Trophoblast cell (in vitro differentiated cells and primary cell): ENCODE measurements around the gene RABL6.
"Not testable (repeated sequence)": the region's sequence is repeated elsewhere in the genome, so short reads cannot be mapped to it uniquely, and the experiment has no call there.

Source experiments
- DNase-seq, 2 donors: peaks; one replicate each; pipeline ENCODE4 v3.0.0-alpha.2; 2016
- H2AFZ ChIP-seq: 2 replicates; pipeline ENCODE4 v1.6.1; 2013; ENCODE audit warnings: low read length, moderate library complexity, mild to moderate bottlenecking; ENCODE audit not compliant: insufficient read depth, poor library complexity
- H2AK5ac ChIP-seq: 2 replicates; pipeline ENCODE4 v1.6.1; 2013; ENCODE audit warnings: mild to moderate bottlenecking, low read length
- H2BK120ac ChIP-seq: 2 replicates; pipeline ENCODE4 v1.6.1; 2013; ENCODE audit warnings: low read length, mild to moderate bottlenecking, moderate library complexity; ENCODE audit not compliant: insufficient read depth, poor library complexity
- H2BK12ac ChIP-seq: 2 replicates; pipeline ENCODE4 v1.6.1; 2013; ENCODE audit warnings: mild to moderate bottlenecking, low read length, moderate library complexity
- H2BK5ac ChIP-seq: 2 replicates; pipeline ENCODE4 v1.6.1; 2013; ENCODE audit warnings: low read length, low read depth, moderate library complexity, mild to moderate bottlenecking; ENCODE audit not compliant: poor library complexity
- H3K14ac ChIP-seq: 2 replicates; pipeline ENCODE4 v1.6.1; 2013; ENCODE audit warnings: mild to moderate bottlenecking, low read length
- H3K18ac ChIP-seq: 2 replicates; pipeline ENCODE4 v1.6.1; 2013; ENCODE audit warnings: mild to moderate bottlenecking, low read length
- H3K23ac ChIP-seq: 2 replicates; pipeline ENCODE4 v1.6.1; 2013; ENCODE audit warnings: low read length
- H3K27ac ChIP-seq: 2 replicates; pipeline ENCODE4 v1.5.1; 2013; ENCODE audit warnings: low read depth, mild to moderate bottlenecking, inconsistent platforms, low read length, moderate library complexity
- H3K27me3 ChIP-seq: 2 replicates; pipeline ENCODE4 v1.6.1; 2013; ENCODE audit warnings: inconsistent platforms, mild to moderate bottlenecking, low read length, moderate library complexity; ENCODE audit not compliant: insufficient read depth
- H3K36me3 ChIP-seq, 2 experiments: 1 replicate in 1 of 2; 2 replicates in 1 of 2; pipeline ENCODE4 v1.6.1; 2013; ENCODE audit warnings: low read length in 2 of 2, mild to moderate bottlenecking in 2 of 2, moderate library complexity in 1 of 2; ENCODE audit not compliant: insufficient read depth in 2 of 2, control insufficient read depth in 1 of 2
- H3K4ac ChIP-seq: 2 replicates; pipeline ENCODE4 v1.6.1; 2013; ENCODE audit warnings: low read depth, mild to moderate bottlenecking, low read length, moderate library complexity
- H3K4me1 ChIP-seq, 2 experiments: 1 replicate in 1 of 2; 2 replicates in 1 of 2; pipeline ENCODE4 v1.6.1; 2013; ENCODE audit warnings: low read length in 2 of 2, mild to moderate bottlenecking in 2 of 2, moderate library complexity in 1 of 2; ENCODE audit not compliant: insufficient read depth in 2 of 2, control insufficient read depth in 1 of 2
- H3K4me2 ChIP-seq: 2 replicates; pipeline ENCODE4 v1.6.1; 2013; ENCODE audit warnings: inconsistent platforms, mild to moderate bottlenecking, low read length, moderate library complexity
- H3K4me3 ChIP-seq: 2 replicates; pipeline ENCODE4 v1.5.1; 2013; ENCODE audit warnings: mild to moderate bottlenecking, low read depth, low read length, inconsistent platforms
- H3K79me1 ChIP-seq: one replicate; pipeline ENCODE4 v1.6.1; 2013; ENCODE audit warnings: low read length
- H3K79me2 ChIP-seq: 2 replicates; pipeline ENCODE4 v1.6.1; 2013; ENCODE audit warnings: low read length, mild to moderate bottlenecking; ENCODE audit not compliant: control insufficient read depth, insufficient read depth, poor library complexity
- H3K9ac ChIP-seq: 2 replicates; pipeline ENCODE4 v1.6.1; 2013; ENCODE audit warnings: mild to moderate bottlenecking, low read length
- H3K9me3 ChIP-seq: 2 replicates; pipeline ENCODE4 v1.6.1; 2013; ENCODE audit warnings: low read depth, mild to moderate bottlenecking, control low read depth, inconsistent platforms, low read length; ENCODE audit not compliant: insufficient read depth
- H4K12ac ChIP-seq: 2 replicates; pipeline ENCODE4 v1.6.1; 2013; ENCODE audit warnings: low read depth, mild to moderate bottlenecking, low read length, moderate library complexity
- H4K8ac ChIP-seq: 2 replicates; pipeline ENCODE4 v1.6.1; 2013; ENCODE audit warnings: low read depth, mild to moderate bottlenecking, low read length, moderate library complexity
- H4K91ac ChIP-seq: one replicate; pipeline ENCODE4 v1.6.1; 2013; ENCODE audit warnings: low read depth, mild to moderate bottlenecking, low read length, moderate library complexity
- WGBS: extraction: QIAGEN DNeasy Blood & Tissue Kit; methylation state at CpG from one replicate; pipeline ENCODE4 v1.1.7; 2013; ENCODE audit warnings: missing lambda C conversion rate; ENCODE audit not compliant: insufficient read length, insufficient coverage; ENCODE audit errors: extremely low coverage; 5-methylcytosine and 5-hydroxymethylcytosine counted together

The RABL6 gene

DNA sequence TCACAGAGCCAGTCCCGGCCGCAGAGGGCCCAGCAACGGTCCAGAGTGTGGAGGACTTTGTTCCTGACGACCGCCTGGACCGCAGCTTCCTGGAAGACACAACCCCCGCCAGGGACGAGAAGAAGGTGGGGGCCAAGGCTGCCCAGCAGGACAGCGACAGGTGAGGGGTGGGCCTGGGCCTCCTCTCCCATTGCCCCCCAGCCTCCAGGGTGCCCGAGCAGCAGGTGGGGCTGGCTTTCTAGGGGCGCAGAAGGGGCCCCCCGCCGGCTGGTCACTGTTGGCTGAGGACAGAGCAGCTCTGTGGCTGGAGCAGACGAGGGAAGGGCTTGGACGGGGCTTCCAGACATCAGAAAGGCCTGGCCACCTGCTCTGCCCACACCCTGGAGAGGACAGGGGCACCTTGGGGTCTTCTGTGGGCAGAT is 30.1 kb downstream of the RABL6 start:
- not testable (repeated sequence) for DNase-seq, H3K9ac ChIP-seq, H3K23ac ChIP-seq, H3K79me2 ChIP-seq, H2AFZ ChIP-seq, H3K4me2 ChIP-seq, H3K27me3 ChIP-seq, H4K91ac ChIP-seq, H4K12ac ChIP-seq, H2AK5ac ChIP-seq, H4K8ac ChIP-seq, H3K27ac ChIP-seq, H3K18ac ChIP-seq, H2BK12ac ChIP-seq, H3K4me1 ChIP-seq, H3K14ac ChIP-seq, H3K4me3 ChIP-seq, H2BK5ac ChIP-seq, H2BK120ac ChIP-seq, H3K9me3 ChIP-seq, H3K79me1 ChIP-seq, H3K4ac ChIP-seq
- no CpG with 5 or more reads among the region's 15 CpGs for WGBS
- peaks cover 52 to 58% of the 10 kb centered on the region in 2 experiments for H3K36me3 ChIP-seq

DNA sequence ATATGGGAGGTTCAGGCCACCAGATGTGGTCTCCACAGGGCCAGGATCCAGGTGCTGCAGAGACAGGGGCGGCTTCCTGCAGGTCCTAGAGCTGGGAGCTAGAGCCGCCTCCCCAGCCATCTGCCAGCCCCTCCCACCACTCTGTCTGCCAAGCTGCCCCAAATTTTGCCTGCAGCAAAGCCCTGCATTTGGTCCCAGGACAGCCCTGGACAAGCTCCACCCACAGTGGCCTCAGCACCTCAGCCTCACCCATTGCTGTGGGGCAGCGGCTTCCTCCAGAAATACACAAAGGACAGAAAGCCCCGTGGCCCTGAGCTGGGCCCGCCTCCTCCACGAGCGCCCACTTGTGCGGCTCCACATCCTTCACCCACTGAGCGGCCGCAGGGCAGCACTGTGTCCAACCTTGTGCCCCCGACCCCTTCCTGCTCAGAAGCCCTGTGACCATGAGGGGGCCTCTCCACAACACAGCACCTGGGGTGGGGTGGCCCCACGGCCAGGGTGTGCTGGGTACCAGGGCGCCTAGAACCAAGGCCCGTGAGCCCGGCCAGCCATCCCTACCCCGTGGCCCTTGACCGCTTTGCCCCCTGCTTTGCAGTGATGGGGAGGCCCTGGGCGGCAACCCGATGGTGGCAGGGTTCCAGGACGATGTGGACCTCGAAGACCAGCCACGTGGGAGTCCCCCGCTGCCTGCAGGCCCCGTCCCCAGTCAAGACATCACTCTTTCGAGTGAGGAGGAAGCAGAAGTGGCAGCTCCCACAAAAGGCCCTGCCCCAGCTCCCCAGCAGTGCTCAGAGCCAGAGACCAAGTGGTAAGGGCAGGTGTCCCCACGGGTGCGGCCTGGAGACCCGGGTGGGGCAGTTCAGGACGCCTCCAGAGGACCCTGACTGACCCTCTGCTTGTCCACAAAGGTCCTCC is 30.8 kb downstream of the RABL6 start:
- Histone ChIP-seq H2BK5ac (no peak overlapping the region), H3K14ac (no peak overlapping the region), H3K4me2 (no peak overlapping the region), H3K79me1 (no peaks in the 10 kb centered on the region), H3K27ac (no peak overlapping the region), H3K36me3 (peaks cover 51 to 57% of the 10 kb centered on the region in 2 experiments), H3K9me3 (no peaks in the 10 kb centered on the region), H3K4me1 (peaks cover 0 to 3% of the 10 kb centered on the region in 2 experiments), H3K4me3 (no peak overlapping the region), H4K12ac (no peak overlapping the region), H2BK12ac (no peak overlapping the region), H4K8ac (no peak overlapping the region), H2AFZ (no peak overlapping the region), H3K9ac (no peak overlapping the region), H3K27me3 (no peaks in the 10 kb centered on the region), H4K91ac (no peak overlapping the region), H2AK5ac (no peak overlapping the region), H3K4ac (no peak overlapping the region), H2BK120ac (no peak overlapping the region), H3K18ac (no peak overlapping the region), H3K79me2 (no peaks in the 10 kb centered on the region), H3K23ac (no peak overlapping the region)
- DNase-seq: no peak
- WGBS: no CpG with 5 or more reads among the region's 29 CpGs

DNA sequence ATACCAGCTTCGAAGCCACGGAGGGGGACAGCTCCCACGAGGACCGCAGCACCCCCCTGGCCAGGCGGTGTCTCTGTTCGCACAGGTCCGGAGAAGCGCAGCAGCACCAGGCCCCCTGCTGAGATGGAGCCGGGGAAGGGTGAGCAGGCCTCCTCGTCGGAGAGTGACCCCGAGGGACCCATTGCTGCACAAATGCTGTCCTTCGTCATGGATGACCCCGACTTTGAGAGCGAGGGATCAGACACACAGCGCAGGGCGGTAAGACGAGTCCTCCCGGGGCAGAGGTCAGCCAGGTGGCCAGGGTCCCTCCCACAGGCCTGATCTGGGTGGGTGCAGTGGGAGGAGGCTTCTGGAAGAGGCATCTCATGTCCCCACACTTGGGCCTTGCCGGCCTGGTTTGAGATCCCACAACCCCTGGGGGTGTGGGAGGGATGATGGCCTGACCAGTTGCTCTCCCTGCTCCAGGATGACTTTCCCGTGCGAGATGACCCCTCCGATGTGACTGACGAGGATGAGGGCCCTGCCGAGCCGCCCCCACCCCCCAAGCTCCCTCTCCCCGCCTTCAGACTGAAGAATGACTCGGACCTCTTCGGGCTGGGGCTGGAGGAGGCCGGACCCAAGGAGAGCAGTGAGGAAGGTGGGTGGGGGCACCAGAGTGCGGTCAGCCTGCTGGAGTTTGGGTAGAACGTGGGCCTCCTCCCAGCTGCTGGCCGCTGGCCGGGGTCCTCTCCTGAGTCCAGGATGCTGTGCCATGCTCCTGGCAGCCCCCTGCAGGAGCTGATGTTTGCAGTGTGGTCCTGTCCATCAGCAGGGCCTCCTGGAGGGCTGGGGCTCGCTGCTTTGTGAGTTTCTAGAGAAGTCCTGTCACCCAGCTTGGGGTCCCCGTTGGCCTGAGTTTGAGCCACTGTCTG is 31.7 kb downstream of the RABL6 start:
- WGBS: no CpG with 5 or more reads among the region's 36 CpGs
- Histone ChIP-seq H3K9me3 (peaks cover 4% of the 10 kb centered on the region), H3K79me1 (no peaks in the 10 kb centered on the region), H3K36me3 (peaks cover 47 to 53% of the 10 kb centered on the region in 2 experiments), H3K4me1 (peaks cover 0 to 3% of the 10 kb centered on the region in 2 experiments), H4K12ac (no peak overlapping the region), H3K4ac (no peak overlapping the region), H2BK12ac (no peak overlapping the region), H4K8ac (no peak overlapping the region), H3K4me2 (no peak overlapping the region), H2BK5ac (no peak overlapping the region), H2AFZ (no peak overlapping the region), H3K27ac (no peak overlapping the region), H3K27me3 (no peaks in the 10 kb centered on the region), H2BK120ac (no peak overlapping the region), H3K79me2 (no peaks in the 10 kb centered on the region), H3K18ac (no peak overlapping the region), H3K14ac (no peak overlapping the region), H3K9ac (no peak overlapping the region), H4K91ac (no peak overlapping the region), H3K4me3 (no peak overlapping the region), H3K23ac (no peak overlapping the region), H2AK5ac (no peak overlapping the region)
- no peak for DNase-seq

DNA sequence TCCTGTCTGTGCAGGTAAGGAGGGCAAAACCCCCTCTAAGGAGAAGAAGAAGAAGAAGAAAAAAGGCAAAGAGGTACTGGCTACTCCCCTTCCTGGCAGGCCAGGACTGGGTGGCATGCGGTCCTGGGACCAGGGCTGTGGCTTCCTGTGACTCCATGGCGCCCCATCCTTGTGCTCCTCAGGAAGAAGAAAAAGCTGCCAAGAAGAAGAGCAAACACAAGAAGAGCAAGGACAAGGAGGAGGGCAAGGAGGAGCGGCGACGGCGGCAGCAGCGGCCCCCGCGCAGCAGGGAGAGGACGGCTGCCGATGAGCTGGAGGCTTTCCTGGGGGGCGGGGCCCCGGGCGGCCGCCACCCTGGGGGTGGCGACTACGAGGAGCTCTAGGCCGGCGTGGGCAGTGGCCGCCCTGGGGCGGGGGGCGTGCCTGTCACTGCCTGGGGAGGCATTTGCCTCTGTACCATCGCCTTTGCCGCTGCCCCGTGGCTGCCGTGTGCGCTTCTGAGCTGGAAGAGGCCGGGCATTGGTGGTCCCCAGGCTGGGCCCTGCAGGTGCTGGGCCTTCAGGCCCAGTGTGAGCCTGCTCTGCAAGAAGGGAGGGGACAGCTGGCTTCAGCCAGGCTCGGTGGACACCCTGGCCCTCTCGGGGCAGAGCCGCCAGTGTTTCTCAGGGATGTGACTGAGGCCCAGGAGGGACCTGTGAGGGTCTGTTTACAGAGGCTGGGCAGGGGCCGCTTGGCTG is 32.6 kb downstream of the RABL6 start:
- Histone ChIP-seq H2BK12ac (no peak overlapping the region), H2AK5ac (no peak overlapping the region), H3K23ac (no peak overlapping the region), H3K36me3 (peaks cover 44 to 49% of the 10 kb centered on the region in 2 experiments), H3K27ac (no peak overlapping the region), H2BK5ac (no peak overlapping the region), H3K4me1 (peaks cover 0 to 3% of the 10 kb centered on the region in 2 experiments), H3K79me1 (no peaks in the 10 kb centered on the region), H3K9me3 (peaks cover 6% of the 10 kb centered on the region), H3K4me2 (no peak overlapping the region), H4K8ac (no peak overlapping the region), H3K9ac (no peak overlapping the region), H3K14ac (no peak overlapping the region), H3K4me3 (no peak overlapping the region), H3K4ac (no peak overlapping the region), H4K12ac (no peak overlapping the region), H2AFZ (no peak overlapping the region), H2BK120ac (no peak overlapping the region), H3K18ac (no peak overlapping the region), H3K79me2 (no peaks in the 10 kb centered on the region), H3K27me3 (no peaks in the 10 kb centered on the region), H4K91ac (no peak overlapping the region)
- WGBS: no CpG with 5 or more reads among the region's 32 CpGs
- peak; percentile 69 to 72 for DNase-seq
